ENCODE data around the gene C20orf204. TPM values are rescaled to one million over a fixed set of nuclear protein-coding genes. Genes with fewer than 3 reads are reported as not detected.
A peak's percentile ranks its signal among the peaks of the same experiment; 100 is the strongest.

C20orf204 gene
- total and polyA plus RNA-seq, 9 of the 15 experiments (the other 6 are each of a cell fraction or from before 2014, with no cell fraction given) = 0.11 to 1.1 (median 0.36) TPM; not detected in 2

GRCh38 chr20:64062596-64063388 is 26.8 kb downstream of the C20orf204 start, which contains the start of gene TCEA2 (continued):
- peak in 1 of 2 experiments; percentile 60; a peak in 2 of 4 replicates for TF ChIP-seq NONO (IDR thresholded peaks at IDR 0.05; ENCODE audit: low read depth in 2 of 2, low read length in 1 of 2)
- TF ChIP-seq NFE2 (IDR thresholded peaks at IDR 0.05; ENCODE audit: low read depth) = 0 out of 2 replicates have a peak, but pooled peaks have one; percentile 13
- peak; percentile 92 for TF ChIP-seq ZNF589 (CRISPR knock-in tag; IDR thresholded peaks at IDR 0.05; ENCODE audit: low read depth)
- peak; percentile 73 to 80; a peak in 3 of 4 replicates for TF ChIP-seq NRF1 (conservative IDR thresholded peaks at IDR 0.05 in 1 of 2, IDR thresholded peaks at IDR 0.05 in 1 of 2)
- peak; percentile 80; the same call in 1 of the 2 replicates for TF ChIP-seq CTBP1 (IDR thresholded peaks at IDR 0.05; ENCODE audit: borderline replicate concordance)
- no peak for TF ChIP-seq SRSF1 (IDR thresholded peaks at IDR 0.05; ENCODE audit: low read depth, low read length)
- peak; percentile 95 for TF ChIP-seq ERF (CRISPR knock-in tag; IDR thresholded peaks at IDR 0.05)
- TF ChIP-seq BCL6 (CRISPR knock-in tag; IDR thresholded peaks at IDR 0.05) = peak; percentile 89
- 0 out of 2 replicates have a peak, but pooled peaks have one; percentile 49 for TF ChIP-seq POLR2AphosphoS2 (IDR thresholded peaks at IDR 0.05; ENCODE audit: low read length)
- TF ChIP-seq USF2 (CRISPR knock-in tag; IDR thresholded peaks at IDR 0.05) = peak; percentile 64
- peak; percentile 81 for TF ChIP-seq RBFOX2 (IDR thresholded peaks at IDR 0.05; ENCODE audit: low read depth, low read length)
- peak; percentile 87 for TF ChIP-seq SMAD3 (CRISPR knock-in tag; conservative IDR thresholded peaks at IDR 0.05)
- peak in 1 of 2 experiments; percentile 59 for TF ChIP-seq E2F6 (IDR thresholded peaks at IDR 0.05; ENCODE audit: borderline replicate concordance in 1 of 2, extremely low read depth in 1 of 2, insufficient read depth in 1 of 2, insufficient read length in 1 of 2, low read depth in 1 of 2, low read length in 1 of 2, poor library complexity in 1 of 2, severe bottlenecking in 1 of 2)
- TF ChIP-seq ZFX (CRISPR knock-in tag; IDR thresholded peaks at IDR 0.05) = peak; percentile 100
- TF ChIP-seq SRSF7 (optimal IDR thresholded peaks at IDR 0.05; ENCODE audit: low read depth, low read length) = no peak
- no peak for TF ChIP-seq ZNF280B (CRISPR knock-in tag; IDR thresholded peaks at IDR 0.05)
- peak; percentile 20; the same call in 1 of the 2 replicates for TF ChIP-seq E2F4 (CRISPR knock-in tag; IDR thresholded peaks at IDR 0.05; ENCODE audit: low read depth)
- TF ChIP-seq KLF1 (tag; IDR thresholded peaks at IDR 0.05) = peak; percentile 64; the same call in 1 of the 2 replicates
- peak; percentile 74; the same call in 1 of the 2 replicates for TF ChIP-seq ZNF134 (CRISPR knock-in tag; conservative IDR thresholded peaks at IDR 0.05)
